ENCODE measurements around the gene DMC1.

DMC1 gene

DNA sequence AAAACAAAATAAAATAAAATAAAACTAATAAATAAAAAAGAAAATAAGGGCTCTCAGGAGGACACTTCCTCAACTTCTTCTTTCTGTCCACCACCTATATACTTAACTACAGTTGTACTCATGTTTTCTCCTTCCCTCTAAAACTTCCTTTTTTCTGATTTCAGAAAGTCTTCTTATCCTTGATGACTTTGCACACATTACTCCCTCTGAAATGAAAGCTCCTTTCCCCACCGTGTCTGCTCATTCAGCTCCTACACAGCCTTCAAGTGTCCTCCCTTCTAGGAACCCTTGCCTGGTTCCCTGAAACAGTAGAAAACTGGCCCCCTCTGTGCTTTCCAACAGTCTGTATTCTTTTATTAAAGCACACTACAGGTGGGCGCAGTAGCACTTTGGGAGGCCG is 45.6 kb downstream of the DMC1 start:
- no peak for ATAC-seq
- TF ChIP-seq ARNTL (CRISPR knock-in tag; IDR thresholded peaks at IDR 0.05; ENCODE audit: borderline replicate concordance, low read depth) (no peak), ZNF565 (CRISPR knock-in tag; conservative IDR thresholded peaks at IDR 0.05; ENCODE audit: low read depth) (no peak), POU6F1 (CRISPR knock-in tag; IDR thresholded peaks at IDR 0.05; ENCODE audit: borderline replicate concordance, low read depth) (no peak)

DNA sequence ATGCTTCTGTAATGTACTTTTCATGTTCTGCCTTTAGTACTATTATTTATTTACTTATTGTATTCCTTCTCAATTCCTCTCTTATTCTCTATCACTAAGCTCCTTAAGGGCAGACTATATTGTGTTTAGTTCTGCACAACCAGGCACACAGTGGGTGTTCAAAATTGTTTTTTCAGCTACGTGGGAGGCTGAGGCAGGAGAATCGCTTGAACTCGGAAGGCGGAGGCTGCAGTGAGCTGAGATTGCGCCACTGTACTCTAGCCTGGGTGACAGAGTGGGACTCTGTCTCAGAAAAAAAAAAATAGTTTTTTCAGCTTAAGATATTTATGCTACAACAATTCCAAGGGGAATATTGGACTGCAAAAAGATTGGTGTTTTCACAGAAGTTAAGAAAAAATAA is 46.5 kb downstream of the DMC1 start:
- no peak for ATAC-seq
- TF ChIP-seq ZFP30 (CRISPR knock-in tag; IDR thresholded peaks at IDR 0.05) = no peak
- no peak for TF ChIP-seq OSR1 (CRISPR knock-in tag; IDR thresholded peaks at IDR 0.05)
- TF ChIP-seq TSHZ2 (CRISPR knock-in tag; IDR thresholded peaks at IDR 0.05) = no peak
- TF ChIP-seq ESRRG (CRISPR knock-in tag; IDR thresholded peaks at IDR 0.05) = no peak

GRCh38 chr22:38523029-38523428 is 47.0 kb downstream of the DMC1 start:
- ATAC-seq = no peak
- TF ChIP-seq ISL1 (CRISPR knock-in tag; IDR thresholded peaks at IDR 0.05) (no peak), ZFP30 (CRISPR knock-in tag; IDR thresholded peaks at IDR 0.05) (no peak), RARB (CRISPR knock-in tag; IDR thresholded peaks at IDR 0.05) (no peak), ZC3H10 (CRISPR knock-in tag; IDR thresholded peaks at IDR 0.05) (no peak), ZNF565 (CRISPR knock-in tag; conservative IDR thresholded peaks at IDR 0.05; ENCODE audit: low read depth) (no peak), ZNF8 (CRISPR knock-in tag; IDR thresholded peaks at IDR 0.05) (no peak)
- TF ChIP-seq, protein P1, sequence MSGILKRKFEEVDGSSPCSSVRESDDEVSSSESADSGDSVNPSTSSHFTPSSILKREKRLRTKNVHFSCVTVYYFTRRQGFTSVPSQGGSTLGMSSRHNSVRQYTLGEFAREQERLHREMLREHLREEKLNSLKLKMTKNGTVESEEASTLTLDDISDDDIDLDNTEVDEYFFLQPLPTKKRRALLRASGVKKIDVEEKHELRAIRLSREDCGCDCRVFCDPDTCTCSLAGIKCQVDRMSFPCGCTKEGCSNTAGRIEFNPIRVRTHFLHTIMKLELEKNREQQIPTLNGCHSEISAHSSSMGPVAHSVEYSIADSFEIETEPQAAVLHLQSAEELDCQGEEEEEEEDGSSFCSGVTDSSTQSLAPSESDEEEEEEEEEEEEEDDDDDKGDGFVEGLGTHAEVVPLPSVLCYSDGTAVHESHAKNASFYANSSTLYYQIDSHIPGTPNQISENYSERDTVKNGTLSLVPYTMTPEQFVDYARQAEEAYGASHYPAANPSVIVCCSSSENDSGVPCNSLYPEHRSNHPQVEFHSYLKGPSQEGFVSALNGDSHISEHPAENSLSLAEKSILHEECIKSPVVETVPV (CRISPR knock-in tag; IDR thresholded peaks at IDR 0.05) = no peak

GRCh38 chr22:38519453-38520250 is 50.3 kb downstream of the DMC1 start:
- ATAC-seq = no peak
- no peak for TF ChIP-seq GLIS3 (CRISPR knock-in tag; IDR thresholded peaks at IDR 0.05)
- TF ChIP-seq CSDC2 (CRISPR knock-in tag; IDR thresholded peaks at IDR 0.05) = no peak
- TF ChIP-seq BACH2 (CRISPR knock-in tag; IDR thresholded peaks at IDR 0.05; ENCODE audit: borderline replicate concordance) = no peak
- no peak for TF ChIP-seq ZNF70 (CRISPR knock-in tag; IDR thresholded peaks at IDR 0.05)
- TF ChIP-seq, protein P2, sequence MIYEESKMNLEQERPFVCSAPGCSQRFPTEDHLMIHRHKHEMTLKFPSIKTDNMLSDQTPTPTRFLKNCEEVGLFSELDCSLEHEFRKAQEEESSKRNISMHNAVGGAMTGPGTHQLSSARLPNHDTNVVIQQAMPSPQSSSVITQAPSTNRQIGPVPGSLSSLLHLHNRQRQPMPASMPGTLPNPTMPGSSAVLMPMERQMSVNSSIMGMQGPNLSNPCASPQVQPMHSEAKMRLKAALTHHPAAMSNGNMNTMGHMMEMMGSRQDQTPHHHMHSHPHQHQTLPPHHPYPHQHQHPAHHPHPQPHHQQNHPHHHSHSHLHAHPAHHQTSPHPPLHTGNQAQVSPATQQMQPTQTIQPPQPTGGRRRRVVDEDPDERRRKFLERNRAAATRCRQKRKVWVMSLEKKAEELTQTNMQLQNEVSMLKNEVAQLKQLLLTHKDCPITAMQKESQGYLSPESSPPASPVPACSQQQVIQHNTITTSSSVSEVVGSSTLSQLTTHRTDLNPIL (CRISPR knock-in tag; IDR thresholded peaks at IDR 0.05; ENCODE audit: low read depth) = no peak
- no peak for TF ChIP-seq POU6F1 (CRISPR knock-in tag; IDR thresholded peaks at IDR 0.05; ENCODE audit: borderline replicate concordance, low read depth)
- no peak for TF ChIP-seq ZNF8 (CRISPR knock-in tag; IDR thresholded peaks at IDR 0.05)
- no peak for TF ChIP-seq OSR1 (CRISPR knock-in tag; IDR thresholded peaks at IDR 0.05)
- TF ChIP-seq, protein P1 (CRISPR knock-in tag; IDR thresholded peaks at IDR 0.05) = no peak
- TF ChIP-seq TOX (CRISPR knock-in tag; IDR thresholded peaks at IDR 0.05; ENCODE audit: borderline replicate concordance) = no peak
- TF ChIP-seq, protein P3, sequence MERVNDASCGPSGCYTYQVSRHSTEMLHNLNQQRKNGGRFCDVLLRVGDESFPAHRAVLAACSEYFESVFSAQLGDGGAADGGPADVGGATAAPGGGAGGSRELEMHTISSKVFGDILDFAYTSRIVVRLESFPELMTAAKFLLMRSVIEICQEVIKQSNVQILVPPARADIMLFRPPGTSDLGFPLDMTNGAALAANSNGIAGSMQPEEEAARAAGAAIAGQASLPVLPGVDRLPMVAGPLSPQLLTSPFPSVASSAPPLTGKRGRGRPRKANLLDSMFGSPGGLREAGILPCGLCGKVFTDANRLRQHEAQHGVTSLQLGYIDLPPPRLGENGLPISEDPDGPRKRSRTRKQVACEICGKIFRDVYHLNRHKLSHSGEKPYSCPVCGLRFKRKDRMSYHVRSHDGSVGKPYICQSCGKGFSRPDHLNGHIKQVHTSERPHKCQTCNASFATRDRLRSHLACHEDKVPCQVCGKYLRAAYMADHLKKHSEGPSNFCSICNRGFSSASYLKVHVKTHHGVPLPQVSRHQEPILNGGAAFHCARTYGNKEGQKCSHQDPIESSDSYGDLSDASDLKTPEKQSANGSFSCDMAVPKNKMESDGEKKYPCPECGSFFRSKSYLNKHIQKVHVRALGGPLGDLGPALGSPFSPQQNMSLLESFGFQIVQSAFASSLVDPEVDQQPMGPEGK (CRISPR knock-in tag; IDR thresholded peaks at IDR 0.05; ENCODE audit: borderline replicate concordance) = no peak
- TF ChIP-seq ARNTL (CRISPR knock-in tag; IDR thresholded peaks at IDR 0.05; ENCODE audit: borderline replicate concordance, low read depth) = no peak
- TF ChIP-seq TSHZ2 (CRISPR knock-in tag; IDR thresholded peaks at IDR 0.05) = no peak
